Uterus (tissue), 4 donors: ENCODE measurements around the gene MINDY4. TPM values are rescaled to one million over a fixed set of nuclear protein-coding genes. Genes with fewer than 3 reads are reported as not detected.
"Not testable (repeated sequence)": the region's sequence is repeated elsewhere in the genome, so short reads cannot be mapped to it uniquely, and the experiment has no call there.

Source experiments
- DNase-seq, 2 donors: peaks; one replicate each; pipeline ENCODE4 v3.0.0-alpha.2; 2019 to 2020
- H3K27ac ChIP-seq, 2 donors: fragments of 200-600 bp; sonication (generic); 1 replicate in 1 of 2; 2 replicates in 1 of 2; pipeline ENCODE4 v1.5.1; 2016 to 2018
- H3K27me3 ChIP-seq, 2 donors: fragments of 200-600 bp; sonication (generic); one replicate each; pipeline ENCODE4 v1.5.1; 2018 to 2019; ENCODE audit warnings: control low read depth in 1 of 2
- H3K36me3 ChIP-seq, 2 donors: fragments of 200-600 bp; sonication (generic); one replicate each; pipeline ENCODE4 v1.5.1; 2019; ENCODE audit warnings: control low read depth in 1 of 2
- H3K4me1 ChIP-seq, 2 donors: fragments of 200-600 bp; sonication (generic); one replicate each; pipeline ENCODE4 v1.5.1; 2018 to 2019; ENCODE audit warnings: control low read depth in 1 of 2
- H3K4me3 ChIP-seq, 2 donors: fragments of 200-600 bp; sonication (generic); 1 replicate in 1 of 2; 2 replicates in 1 of 2; pipeline ENCODE4 v1.5.1; 2018 to 2019; ENCODE audit warnings: mild to moderate bottlenecking in 1 of 2
- H3K9me3 ChIP-seq, 2 donors: fragments of 200-600 bp; sonication (generic); one replicate each; pipeline ENCODE4 v1.5.1; 2019; ENCODE audit warnings: control low read depth in 1 of 2
- CTCF ChIP-seq, 4 experiments: fragments of 200-600 bp in 2 of 4; fragments of 450-650 bp in 2 of 4; sonication (generic) in 2 of 4; IDR thresholded peaks; one replicate each; pipeline ENCODE4 v1.5.1; 2016 to 2019; ENCODE audit warnings: antibody characterized with exemption in 4 of 4, mild to moderate bottlenecking in 2 of 4, moderate library complexity in 1 of 4
- POLR2A ChIP-seq, 2 donors: fragments of 450-650 bp; IDR thresholded peaks; one replicate each; pipeline ENCODE4 v1.6.1; 2016; ENCODE audit warnings: antibody characterized with exemption in 2 of 2, mild to moderate bottlenecking in 1 of 2, moderate library complexity in 1 of 2
- intact Hi-C: fragments of 100-400 bp; cut with DNase I; formaldehyde crosslinking; loops from one replicate; pipeline ENCODE4 v1.15.1; 2023; ENCODE audit warnings: low total_unique reads
- total RNA-seq, 4 donors: library from RNA; depleted of rRNA in 3 of 4; stranded (reverse); fragments of >200 nt in 3 of 4; gene quantifications; one replicate each; pipeline versions ENCODE4 v1.1.0 to v1.2.4, GENCODE V29; 2014 to 2023
- donor health status: DM: yes; HTN: yes; CAD: no.

Gene MINDY4
- total RNA-seq, 4 donors from 2014 or later = 14.7 to 23.8 (median 16.9) TPM

GRCh38 chr7:30802812-30803211, 31.6 kb downstream of the MINDY4 start:
- no peak overlapping the region for H3K27ac ChIP-seq
- no peak for TF ChIP-seq CTCF (IDR thresholded peaks at IDR 0.05)
- no peak for TF ChIP-seq POLR2A (IDR thresholded peaks at IDR 0.05)
- intact Hi-C loops = loop anchor here (10.0 kb wide), 1 partner anchor 172 kb away; no protein-coding TSS in a partner anchor
- H3K27me3 ChIP-seq = no peaks in the 10 kb centered on the region
- H3K4me1 ChIP-seq = peaks cover 0 to 5% of the 10 kb centered on the region in 2 donors
- H3K36me3 ChIP-seq = no peaks in the 10 kb centered on the region
- H3K9me3 ChIP-seq = no peaks in the 10 kb centered on the region
- H3K4me3 ChIP-seq = no peak overlapping the region
- DNase-seq = no peak

- no peak for DNase-seq
- intact Hi-C loops = loop anchor here (10.0 kb wide), 1 partner anchor 171 kb away; no protein-coding TSS in a partner anchor
These were observed 33.0 kb downstream of the MINDY4 start for GRCh38 chr7:30804078-30804661.

GRCh38 chr7:30805081-30805691, 34.0 kb downstream of the MINDY4 start:
- Histone ChIP-seq H3K27ac (no peak overlapping the region), H3K36me3 (no peaks in the 10 kb centered on the region), H3K27me3 (no peaks in the 10 kb centered on the region), H3K4me3 (no peak overlapping the region), H3K4me1 (peaks cover 0 to 5% of the 10 kb centered on the region in 2 donors), H3K9me3 (no peaks in the 10 kb centered on the region)
- intact Hi-C loops = loop anchor here (10.0 kb wide), 1 partner anchor 170 kb away; no protein-coding TSS in a partner anchor
- no peak for TF ChIP-seq CTCF (IDR thresholded peaks at IDR 0.05)
- no peak for TF ChIP-seq POLR2A (IDR thresholded peaks at IDR 0.05)
- no peak for DNase-seq

More at GRCh38 chr7:30804078-30804661, 33.0 kb downstream of the MINDY4 start:
- Histone ChIP-seq H3K27me3 (no peaks in the 10 kb centered on the region), H3K27ac (no peak overlapping the region), H3K9me3 (no peaks in the 10 kb centered on the region), H3K4me3 (no peak overlapping the region), H3K4me1 (peaks cover 0 to 5% of the 10 kb centered on the region in 2 donors), H3K36me3 (no peaks in the 10 kb centered on the region)
- TF ChIP-seq CTCF (IDR thresholded peaks at IDR 0.05) (no peak), POLR2A (IDR thresholded peaks at IDR 0.05) (no peak)

- intact Hi-C loops = loop anchor here (10.0 kb wide), 1 partner anchor 169 kb away; no protein-coding TSS in a partner anchor
- DNase-seq = no peak
- TF ChIP-seq POLR2A (IDR thresholded peaks at IDR 0.05) (no peak), CTCF (IDR thresholded peaks at IDR 0.05) (no peak)
- no peak overlapping the region for H3K4me3 ChIP-seq
- H3K4me1 ChIP-seq = peaks cover 0 to 5% of the 10 kb centered on the region in 2 donors
- H3K27ac ChIP-seq = no peak overlapping the region
- H3K9me3 ChIP-seq = no peaks in the 10 kb centered on the region
- H3K27me3 ChIP-seq = no peaks in the 10 kb centered on the region
- H3K36me3 ChIP-seq = no peaks in the 10 kb centered on the region
These were observed 34.7 kb downstream of the MINDY4 start for GRCh38 chr7:30805931-30806330.

GRCh38 chr7:30807477-30807876, 36.3 kb downstream of the MINDY4 start:
- H3K27me3 ChIP-seq, H3K27ac ChIP-seq, DNase-seq, H3K4me3 ChIP-seq, H3K36me3 ChIP-seq, H3K9me3 ChIP-seq, H3K4me1 ChIP-seq: not testable (repeated sequence)
- intact Hi-C loops = loop anchor here (10.0 kb wide), 1 partner anchor 167 kb away; no protein-coding TSS in a partner anchor

DNA sequence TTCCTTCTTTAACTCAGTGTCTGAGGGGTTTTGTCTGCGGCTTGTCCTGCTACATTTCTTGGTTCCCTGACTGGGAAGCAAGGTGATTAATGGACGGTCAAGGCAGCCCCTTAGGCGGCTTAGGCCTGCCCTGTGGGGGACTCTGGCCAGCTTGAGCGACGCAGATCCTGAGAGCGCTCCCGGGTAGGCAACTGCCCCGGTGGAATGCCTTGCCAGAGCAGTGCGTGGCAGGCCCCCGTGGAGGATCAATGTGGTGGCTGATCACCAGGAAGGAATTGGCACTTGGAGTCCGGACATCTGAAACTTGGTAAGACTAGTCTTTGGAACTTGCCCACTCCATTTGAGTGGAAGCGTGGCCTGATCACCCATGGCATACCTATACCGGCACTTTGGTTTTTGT, 36.7 kb downstream of the MINDY4 start:
- H3K4me1 ChIP-seq, H3K4me3 ChIP-seq, H3K36me3 ChIP-seq, H3K27ac ChIP-seq, DNase-seq, H3K27me3 ChIP-seq, H3K9me3 ChIP-seq: not testable (repeated sequence)
- intact Hi-C loops = loop anchor here (10.0 kb wide), 1 partner anchor 167 kb away; no protein-coding TSS in a partner anchor
